Smooth muscle cell of the brain vasculature (primary cell): Measurements from ENCODE around the gene ULBP1.
"Not testable (repeated sequence)": the region's sequence is repeated elsewhere in the genome, so short reads cannot be mapped to it uniquely, and the experiment has no call there.

Experiments used
- DNase-seq: peaks from one replicate; pipeline ENCODE4 v3.0.0-alpha.2; 2012; ENCODE audit warnings: low read depth, low spot score

Gene ULBP1

DNA sequence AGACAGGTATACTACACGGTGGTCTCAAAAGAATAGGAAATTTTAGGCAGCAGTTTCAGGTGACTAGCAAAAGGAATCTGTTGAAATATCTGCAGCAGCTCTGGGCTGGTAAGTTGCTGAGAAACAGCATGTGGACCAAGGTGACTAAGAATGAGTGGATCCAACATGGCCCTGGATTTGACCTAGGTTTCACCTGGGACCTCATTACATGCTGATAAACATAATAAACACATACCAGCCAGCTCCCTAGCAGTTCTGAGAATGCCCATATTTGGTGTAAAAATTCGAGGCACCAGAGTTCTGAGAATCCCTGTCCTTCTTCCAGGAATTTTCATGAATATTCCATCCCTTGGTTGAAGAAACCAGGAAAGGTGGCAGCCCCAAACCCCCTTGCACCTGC lies 10.4 kb upstream of the ULBP1 start:
- not testable (repeated sequence) for DNase-seq

GRCh38 chr6:149953934-149954327 lies 9.8 kb upstream of the ULBP1 start:
- not testable (repeated sequence) for DNase-seq

DNA sequence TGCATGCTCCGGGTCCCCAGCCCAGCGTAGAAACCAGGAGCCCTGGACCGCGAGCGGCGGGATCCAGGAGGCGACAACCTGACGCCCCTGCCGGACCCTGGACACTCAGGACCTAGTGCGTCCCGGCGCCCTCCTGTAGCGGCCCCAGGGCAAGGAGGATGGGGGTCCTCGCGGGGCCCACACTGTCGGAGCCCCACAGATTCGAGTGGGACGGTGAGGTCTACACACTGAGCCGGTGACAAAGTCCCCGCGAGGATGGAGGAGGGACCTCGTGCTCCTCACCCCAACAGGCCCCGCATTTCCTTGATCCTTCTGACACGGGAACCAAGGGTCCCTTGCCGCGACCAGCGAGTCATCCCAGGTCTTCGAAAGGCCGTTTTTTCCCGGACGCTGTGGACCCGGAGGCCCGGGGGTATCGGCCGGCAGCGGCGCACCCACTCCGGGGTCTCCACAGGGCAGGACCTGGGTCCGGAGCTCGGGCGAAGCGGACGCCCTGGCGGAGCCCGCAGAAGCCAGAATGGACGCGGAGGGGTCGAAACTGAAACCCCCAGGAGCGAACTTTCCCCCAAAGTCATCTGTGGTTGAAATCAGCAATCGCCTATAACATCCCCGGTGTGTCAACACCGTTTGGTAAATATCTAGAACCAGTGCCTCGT lies 9.3 kb upstream of the ULBP1 start:
- DNase-seq: not testable (repeated sequence)

DNA sequence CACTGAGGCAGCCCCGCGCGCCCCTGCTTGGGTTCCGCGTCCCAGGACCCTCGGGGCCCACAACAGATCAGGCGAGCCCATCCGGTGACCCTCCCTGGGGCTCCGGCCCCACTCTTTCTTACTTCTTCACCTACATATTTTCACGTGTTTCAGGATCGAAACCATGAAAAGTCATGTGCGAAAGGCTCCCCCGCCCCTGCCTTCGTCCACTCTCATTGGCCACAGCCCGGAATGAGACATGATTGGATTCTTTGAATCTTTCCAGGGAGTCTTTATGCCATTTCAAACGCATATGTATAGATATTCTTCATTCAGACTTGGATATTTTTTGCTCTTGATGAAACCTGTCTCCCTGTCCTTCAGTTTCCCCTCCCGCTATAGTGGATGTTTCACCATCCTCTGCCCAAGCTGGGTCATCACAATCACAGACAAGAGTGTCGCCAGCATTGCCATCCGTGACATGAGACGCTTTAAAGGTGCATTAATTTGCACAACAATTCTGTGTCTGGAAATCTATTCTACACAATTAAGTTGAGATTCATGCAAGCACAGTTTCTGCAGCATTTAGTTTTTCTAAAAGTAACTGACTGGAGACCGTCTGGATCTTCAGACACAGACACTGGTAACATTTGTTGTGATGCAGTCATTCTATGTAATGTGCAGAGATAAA lies 8.6 kb upstream of the ULBP1 start:
- not testable (repeated sequence) for DNase-seq

DNA sequence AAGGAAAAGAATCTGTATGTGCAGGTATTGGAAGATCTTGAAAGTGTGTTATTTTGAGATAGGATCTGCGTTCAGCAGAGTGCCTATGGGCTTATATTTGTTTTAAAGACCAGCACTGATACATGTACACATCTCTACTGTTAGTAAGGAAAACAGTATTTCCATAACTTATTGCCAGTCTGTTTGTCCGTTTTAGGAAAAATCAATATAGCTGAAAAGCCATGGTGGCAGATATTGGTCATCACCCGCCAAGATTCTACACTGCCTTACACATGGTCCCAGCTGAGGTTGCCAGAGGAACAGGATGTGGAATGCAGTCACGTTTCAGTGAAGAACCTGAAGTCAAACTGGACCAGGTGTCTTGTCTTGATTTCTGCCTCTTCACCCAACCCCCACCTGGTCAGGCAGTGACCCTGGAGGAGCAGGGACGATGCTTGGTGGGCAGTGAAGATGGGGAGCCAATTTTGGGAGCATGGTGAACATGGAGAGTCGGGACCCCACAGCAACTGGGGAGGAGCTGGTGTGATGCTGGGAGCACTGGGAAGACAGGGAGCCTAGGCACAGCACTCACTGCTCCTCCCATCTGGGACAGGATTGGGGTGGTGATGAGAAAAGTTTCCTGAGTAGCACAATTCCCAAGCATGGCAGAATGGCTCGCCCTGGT lies 8.0 kb upstream of the ULBP1 start:
- not testable (repeated sequence) for DNase-seq

DNA sequence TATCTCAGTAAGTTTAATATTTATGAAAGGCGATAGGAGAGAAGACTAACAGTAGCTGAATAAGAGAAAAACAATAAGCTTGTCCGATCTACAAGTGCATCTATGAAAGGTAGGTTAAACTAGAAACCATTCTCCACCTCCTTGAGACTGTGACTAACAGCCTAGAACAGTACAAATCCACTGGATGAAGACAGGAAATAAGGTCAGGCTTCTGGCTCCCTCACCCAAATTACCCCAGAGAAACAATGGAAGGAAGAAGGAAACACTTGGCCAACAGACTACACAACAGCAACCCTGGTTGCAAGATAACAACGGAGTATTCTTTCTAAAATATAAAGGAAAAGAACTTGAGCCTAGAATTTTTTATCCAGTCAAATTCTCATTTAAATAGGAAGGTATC lies 5.6 kb upstream of the ULBP1 start:
- not testable (repeated sequence) for DNase-seq

DNA sequence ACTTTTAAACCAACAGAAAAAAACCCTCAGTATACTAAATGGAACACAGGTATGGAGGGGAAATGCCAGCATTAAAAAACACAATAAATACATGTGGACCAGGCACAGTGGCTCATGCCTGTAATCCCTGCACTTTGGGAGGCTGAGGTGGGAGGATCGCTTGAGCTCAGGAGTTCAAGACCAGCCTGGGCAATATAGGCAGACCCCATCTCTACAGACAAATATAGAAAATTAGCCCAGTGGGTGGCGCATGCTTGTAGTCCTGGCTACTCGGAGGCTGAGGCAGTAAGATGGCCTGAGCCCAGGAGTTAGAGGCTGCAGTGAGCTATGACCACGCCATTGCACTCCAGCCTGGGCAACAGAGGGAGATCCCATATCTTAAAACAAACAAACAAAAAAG lies 3.9 kb upstream of the ULBP1 start:
- DNase-seq: not testable (repeated sequence)

- DNase-seq: no peak
Observed at GRCh38 chr6:149960488-149960887, 3.3 kb upstream of the ULBP1 start.

GRCh38 chr6:149961728-149962425 lies 1.9 kb upstream of the ULBP1 start:
- no peak for DNase-seq

DNA sequence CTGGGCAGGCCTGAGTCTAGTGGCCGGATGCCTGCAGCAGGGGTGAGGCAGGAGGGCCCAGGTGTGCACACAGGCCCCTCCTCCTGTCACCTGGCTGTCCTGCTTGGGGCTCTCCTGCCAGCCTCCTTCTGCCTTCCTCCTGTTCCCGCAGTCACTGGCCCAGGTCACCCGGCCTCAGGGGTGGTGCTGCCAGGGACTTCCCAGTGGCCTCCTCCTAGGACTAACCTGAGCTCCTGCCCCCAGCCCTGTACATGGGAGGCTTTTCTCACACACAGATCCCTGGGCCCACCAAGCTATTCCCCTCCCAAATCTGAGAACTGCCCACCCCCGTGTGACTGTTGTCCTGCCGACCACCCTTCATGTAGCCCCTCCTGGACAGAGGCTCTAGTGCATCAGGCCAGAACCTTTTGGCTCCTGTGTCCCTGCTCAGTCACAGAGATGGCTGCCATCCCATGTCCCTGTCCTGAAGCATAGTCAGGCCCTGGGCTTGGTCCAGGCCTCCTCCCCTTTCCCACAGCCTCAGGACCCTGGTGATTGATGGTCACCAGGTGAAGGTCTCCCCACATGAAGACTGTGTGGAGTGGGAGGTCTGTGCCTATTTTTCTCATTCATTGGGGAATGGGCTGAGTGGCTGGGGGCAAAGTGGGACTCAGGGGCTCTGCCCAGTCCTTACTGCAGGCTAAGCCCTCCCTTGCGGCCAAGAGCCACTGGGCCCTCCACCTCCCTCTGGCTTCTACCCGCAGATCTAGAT lies 1.1 kb upstream of the ULBP1 start:
- DNase-seq: no peak

GRCh38 chr6:149963212-149963461 lies 606 bp upstream of the ULBP1 start:
- DNase-seq: no peak

- DNase-seq: no peak
Observed at GRCh38 chr6:149964308-149965193, 808 bp downstream of the ULBP1 start.

DNA sequence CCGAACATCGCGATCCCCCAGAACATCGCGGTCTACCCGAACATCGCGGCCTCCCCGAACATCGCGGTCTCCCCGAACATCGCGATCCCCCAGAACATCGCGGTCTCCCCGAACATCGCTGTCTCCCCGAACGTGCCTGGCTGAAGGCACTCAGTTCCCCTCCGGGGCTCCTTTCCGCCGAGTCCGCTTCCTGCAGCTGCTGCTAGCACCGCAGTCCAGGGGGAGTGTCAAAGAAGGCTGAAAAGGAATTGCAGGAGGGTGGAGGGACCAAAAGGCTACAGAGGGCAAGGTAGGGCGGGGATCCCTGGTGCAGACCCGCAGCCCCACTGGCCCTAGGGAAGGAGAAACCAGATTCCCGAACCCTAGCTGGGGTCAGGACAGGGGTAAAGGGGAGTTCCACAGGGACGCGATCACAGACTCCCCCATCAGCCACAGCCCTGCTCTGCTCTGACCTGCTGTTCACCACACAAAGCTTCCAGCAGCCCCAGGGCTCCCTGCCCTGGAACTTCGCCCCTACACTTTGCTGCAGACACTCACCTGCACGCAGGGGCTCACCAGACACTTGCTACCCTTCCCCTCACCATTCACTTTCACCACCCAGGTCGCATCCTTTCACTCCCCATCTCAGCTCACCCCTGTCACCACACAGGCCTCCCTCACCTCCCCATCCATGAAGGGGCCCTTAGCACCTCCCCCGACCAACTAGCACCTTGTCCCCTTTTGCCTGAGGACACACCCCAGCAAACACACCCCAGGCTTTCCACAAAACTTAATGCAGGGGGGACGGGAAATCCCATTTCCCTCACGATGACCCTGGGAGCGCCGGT lies 1.7 kb downstream of the ULBP1 start:
- DNase-seq: no peak

- DNase-seq: not testable (repeated sequence)
Observed at GRCh38 chr6:149966319-149966718, 2.6 kb downstream of the ULBP1 start.

DNA sequence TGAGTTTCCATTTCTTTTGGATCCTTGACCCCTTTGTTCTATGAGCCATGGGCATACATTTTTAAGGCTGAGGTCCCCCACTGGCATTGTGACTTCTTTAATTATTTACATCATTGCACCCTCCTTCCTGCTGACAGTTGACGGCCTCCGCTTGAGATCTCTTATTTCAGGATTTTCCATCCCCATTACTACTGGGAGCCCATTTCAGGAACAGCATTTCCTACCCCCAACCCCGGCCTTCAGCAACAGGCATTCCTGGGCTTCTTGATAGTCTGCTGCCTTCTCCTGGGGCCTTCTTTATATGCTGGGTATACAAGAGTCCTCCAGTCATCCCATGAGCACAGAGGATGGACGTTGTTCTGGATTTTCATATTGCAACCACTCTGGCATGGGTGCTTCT lies 3.8 kb downstream of the ULBP1 start:
- DNase-seq: no peak

- DNase-seq: not testable (repeated sequence)
Observed at GRCh38 chr6:149967999-149968398, 4.3 kb downstream of the ULBP1 start.

DNA sequence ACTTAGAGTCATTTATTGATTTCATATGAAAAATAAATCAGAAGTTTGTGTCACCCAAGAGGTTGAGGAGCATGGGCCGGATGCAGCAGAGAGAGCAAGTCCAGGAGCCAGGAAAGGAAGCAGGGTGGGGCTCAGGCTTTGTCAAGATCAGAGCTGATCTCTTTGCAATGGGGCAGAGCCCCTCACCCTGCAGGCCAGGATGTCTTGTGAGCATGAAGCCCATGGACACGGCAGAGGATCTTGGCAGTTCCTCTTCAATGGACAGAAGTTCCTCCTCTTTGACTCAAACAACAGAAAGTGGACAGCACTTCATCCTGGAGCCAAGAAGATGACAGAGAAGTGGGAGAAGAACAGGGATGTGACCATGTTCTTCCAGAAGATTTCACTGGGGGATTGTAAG lies 5.2 kb downstream of the ULBP1 start:
- not testable (repeated sequence) for DNase-seq

GRCh38 chr6:149969635-149970034 lies 5.9 kb downstream of the ULBP1 start:
- no peak for DNase-seq

DNA sequence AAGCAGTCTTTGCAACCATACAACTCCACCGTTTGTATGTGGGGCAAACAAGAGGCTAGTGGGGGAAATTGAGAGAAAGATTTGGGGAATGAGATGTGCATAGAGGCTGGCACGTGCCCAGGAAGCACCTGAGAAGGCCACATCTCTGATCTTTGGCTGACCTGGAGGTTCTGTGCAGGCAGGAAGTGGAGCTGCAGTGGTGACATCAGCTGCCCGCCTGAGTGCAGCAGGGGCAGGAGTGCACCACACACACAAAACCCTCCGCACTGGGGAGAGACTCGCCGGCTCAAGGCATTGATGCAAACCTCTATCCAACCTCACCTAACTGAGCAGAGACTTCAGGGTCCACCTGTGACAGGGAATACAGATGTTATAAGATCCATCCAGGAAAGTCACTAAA lies 10.7 kb downstream of the ULBP1 start:
- not testable (repeated sequence) for DNase-seq

DNA sequence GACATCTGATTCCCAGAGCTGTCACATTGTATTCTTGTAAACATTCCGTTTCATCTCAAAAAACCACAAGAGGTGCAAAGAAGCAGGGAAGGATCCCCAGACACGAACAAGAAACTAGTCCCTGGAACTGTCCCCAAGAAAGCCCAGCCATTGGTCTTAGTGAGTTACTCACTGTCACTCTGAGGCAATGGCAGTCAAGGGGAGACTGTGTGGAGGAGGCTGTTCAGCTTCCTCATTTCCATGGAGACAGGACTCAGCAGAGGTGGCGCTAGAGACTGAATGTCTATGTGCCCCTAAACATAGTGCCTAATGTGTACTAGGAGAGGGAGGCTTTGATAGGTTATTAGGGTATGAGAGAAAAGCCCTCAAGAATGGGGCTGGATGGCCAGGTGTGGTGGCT lies 11.1 kb downstream of the ULBP1 start:
- DNase-seq: no peak
